ENCODE results near the gene FCHSD2. TPM values are rescaled to one million over a fixed set of nuclear protein-coding genes. Genes with fewer than 3 reads are reported as not detected.

FCHSD2 gene
- total and polyA plus RNA-seq, 2 donors from 2014 or later, result 8.0 to 58.7 TPM

- no peaks in the 10 kb centered on the region for H3K36me3 ChIP-seq (ENCODE audit: control insufficient read depth in 2 of 3, insufficient read depth in 3 of 3, low read length in 3 of 3)
- no peaks in the 10 kb centered on the region for H3K9me3 ChIP-seq (ENCODE audit: control insufficient read depth in 2 of 3, insufficient read depth in 1 of 3, low read length in 3 of 3)
- DNase-seq (no peak), FAIRE-seq (no peak)
- H3K9ac ChIP-seq (ENCODE audit: low read length in 3 of 3), result no peak overlapping the region
- H3K4me3 ChIP-seq (ENCODE audit: low read length in 3 of 3), result no peak overlapping the region
- H3K27ac ChIP-seq (ENCODE audit: low read depth in 2 of 2, low read length in 2 of 2), result no peak overlapping the region
- intact Hi-C loops (cut with DNase I), result no loop called here
- H3K27me3 ChIP-seq (ENCODE audit: control insufficient read depth, insufficient read depth, low read length), result no peaks in the 10 kb centered on the region
- no peaks in the 10 kb centered on the region for H3K4me1 ChIP-seq (ENCODE audit: control insufficient read depth in 2 of 3, insufficient read depth in 2 of 3, low read depth in 1 of 3, low read length in 3 of 3)
- TF ChIP-seq CTCF (IDR thresholded peaks at IDR 0.05; ENCODE audit: borderline replicate concordance, extremely low read depth, insufficient read depth), result no peak
Measured at GRCh38 chr11:73085189-73085875, 56.8 kb downstream of the FCHSD2 start.

GRCh38 chr11:73078631-73079030 lies 63.5 kb downstream of the FCHSD2 start:
- no peak for TF ChIP-seq CTCF (IDR thresholded peaks at IDR 0.05; ENCODE audit: borderline replicate concordance, extremely low read depth, insufficient read depth)
- FAIRE-seq (no peak), DNase-seq (no peak)
- Histone ChIP-seq H3K27me3 (ENCODE audit: control insufficient read depth, insufficient read depth, low read length) (no peaks in the 10 kb centered on the region), H3K9ac (ENCODE audit: low read length in 3 of 3) (no peak overlapping the region), H3K27ac (ENCODE audit: low read depth in 2 of 2, low read length in 2 of 2) (no peak overlapping the region), H3K4me3 (ENCODE audit: low read length in 3 of 3) (no peak overlapping the region), H3K36me3 (ENCODE audit: control insufficient read depth in 2 of 3, insufficient read depth in 3 of 3, low read length in 3 of 3) (no peaks in the 10 kb centered on the region), H3K9me3 (ENCODE audit: control insufficient read depth in 2 of 3, insufficient read depth in 1 of 3, low read length in 3 of 3) (peaks cover 0 to 6% (median 0%) of the 10 kb centered on the region in 3 donors), H3K4me1 (ENCODE audit: control insufficient read depth in 2 of 3, insufficient read depth in 2 of 3, low read depth in 1 of 3, low read length in 3 of 3) (no peaks in the 10 kb centered on the region)
- intact Hi-C loops (cut with DNase I), result no loop called here

- intact Hi-C loops (cut with DNase I), result no loop called here
- H3K36me3 ChIP-seq (ENCODE audit: control insufficient read depth in 2 of 3, insufficient read depth in 3 of 3, low read length in 3 of 3), result no peaks in the 10 kb centered on the region
- H3K9ac ChIP-seq (ENCODE audit: low read length in 3 of 3), result no peak overlapping the region
- H3K4me3 ChIP-seq (ENCODE audit: low read length in 3 of 3), result no peak overlapping the region
- FAIRE-seq, result no peak
- peaks cover 0 to 6% (median 0%) of the 10 kb centered on the region in 3 donors for H3K9me3 ChIP-seq (ENCODE audit: control insufficient read depth in 2 of 3, insufficient read depth in 1 of 3, low read length in 3 of 3)
- no peak for TF ChIP-seq CTCF (IDR thresholded peaks at IDR 0.05; ENCODE audit: borderline replicate concordance, extremely low read depth, insufficient read depth)
- H3K4me1 ChIP-seq (ENCODE audit: control insufficient read depth in 2 of 3, insufficient read depth in 2 of 3, low read depth in 1 of 3, low read length in 3 of 3), result no peaks in the 10 kb centered on the region
- H3K27ac ChIP-seq (ENCODE audit: low read depth in 2 of 2, low read length in 2 of 2), result no peak overlapping the region
- H3K27me3 ChIP-seq (ENCODE audit: control insufficient read depth, insufficient read depth, low read length), result no peaks in the 10 kb centered on the region
- DNase-seq, result no peak
Measured at GRCh38 chr11:73077454-73077853, 64.7 kb downstream of the FCHSD2 start.

GRCh38 chr11:73074319-73074718 lies 67.8 kb downstream of the FCHSD2 start:
- H3K9ac ChIP-seq (ENCODE audit: low read length in 3 of 3), result no peak overlapping the region
- FAIRE-seq (no peak), DNase-seq (no peak)
- TF ChIP-seq CTCF (IDR thresholded peaks at IDR 0.05; ENCODE audit: borderline replicate concordance, extremely low read depth, insufficient read depth), result no peak
- H3K9me3 ChIP-seq (ENCODE audit: control insufficient read depth in 2 of 3, insufficient read depth in 1 of 3, low read length in 3 of 3), result peaks cover 0 to 6% (median 0%) of the 10 kb centered on the region in 3 donors
- H3K36me3 ChIP-seq (ENCODE audit: control insufficient read depth in 2 of 3, insufficient read depth in 3 of 3, low read length in 3 of 3), result no peaks in the 10 kb centered on the region
- no peaks in the 10 kb centered on the region for H3K4me1 ChIP-seq (ENCODE audit: control insufficient read depth in 2 of 3, insufficient read depth in 2 of 3, low read depth in 1 of 3, low read length in 3 of 3)
- no peak overlapping the region for H3K4me3 ChIP-seq (ENCODE audit: low read length in 3 of 3)
- H3K27ac ChIP-seq (ENCODE audit: low read depth in 2 of 2, low read length in 2 of 2), result no peak overlapping the region
- intact Hi-C loops (cut with DNase I), result no loop called here
- H3K27me3 ChIP-seq (ENCODE audit: control insufficient read depth, insufficient read depth, low read length), result no peaks in the 10 kb centered on the region

All from kidney (tissue), 14 donors.